HepG2 (cell line): ENCODE data around the gene MYO10. TPM values are rescaled to one million over a fixed set of nuclear protein-coding genes. Genes with fewer than 3 reads are reported as not detected.

Experiments
- BHLHE40 ChIP-seq: IDR thresholded peaks from 2 replicates; pipeline ENCODE4 v1.6.1; 2011; ENCODE audit warnings: low read length, improper control_type of control experiment
- EEA1 ChIP-seq: sonication (generic); formaldehyde crosslinking; IDR thresholded peaks from 2 replicates; pipeline ENCODE4 v1.5.1; 2020; ENCODE audit warnings: mild to moderate bottlenecking, missing genetic modification reagents, borderline replicate concordance
- IRF2 ChIP-seq: IDR thresholded peaks from 2 replicates; pipeline ENCODE4 v1.6.1; 2018; ENCODE audit warnings: missing genetic modification reagents, missing compliant biosample characterization
- PAF1 ChIP-seq: IDR thresholded peaks from 2 replicates; pipeline ENCODE4 v1.6.1; 2016; ENCODE audit warnings: missing genetic modification reagents, missing compliant biosample characterization
- RAD51 ChIP-seq: fragments of 450-650 bp; IDR thresholded peaks from 2 replicates; pipeline ENCODE4 v1.6.1; 2016; ENCODE audit warnings: borderline replicate concordance
- SCMH1 ChIP-seq: sonication (generic); formaldehyde crosslinking; IDR thresholded peaks from 2 replicates; pipeline ENCODE4 v1.9.0; 2021; ENCODE audit warnings: missing genetic modification reagents, mild to moderate bottlenecking, borderline replicate concordance
- SNRNP70 ChIP-seq: fragments of 200-400 bp; formaldehyde crosslinking; IDR thresholded peaks from 2 replicates; pipeline ENCODE4 v1.6.1; 2017; ENCODE audit warnings: mild to moderate bottlenecking, low read depth, low read length, moderate library complexity
- SOX5 ChIP-seq: IDR thresholded peaks from 2 replicates; pipeline ENCODE4 v1.6.1; 2016; ENCODE audit warnings: borderline replicate concordance
- SRSF1 ChIP-seq: fragments of 200-400 bp; formaldehyde crosslinking; optimal IDR thresholded peaks from 2 replicates; pipeline ENCODE3; 2017; ENCODE audit warnings: mild to moderate bottlenecking, low read depth, low read length, moderate library complexity
- TRAFD1 ChIP-seq: sonication (generic); formaldehyde crosslinking; IDR thresholded peaks from 2 replicates; pipeline ENCODE4 v1.5.1; 2020; ENCODE audit warnings: missing genetic modification reagents, mild to moderate bottlenecking, borderline replicate concordance
- ZNF17 ChIP-seq: sonication (generic); formaldehyde crosslinking; IDR thresholded peaks from 2 replicates; pipeline ENCODE4 v1.5.0; 2020; ENCODE audit warnings: mild to moderate bottlenecking, missing genetic modification reagents
- ZNF382 ChIP-seq: sonication (generic); formaldehyde crosslinking; IDR thresholded peaks from 2 replicates; pipeline ENCODE4 v1.5.0; 2020; ENCODE audit warnings: missing genetic modification reagents, mild to moderate bottlenecking, borderline replicate concordance
- ZNF513 ChIP-seq: sonication (generic); formaldehyde crosslinking; conservative IDR thresholded peaks from 2 replicates; pipeline ENCODE4 v1.5.0; 2020; ENCODE audit warnings: missing genetic modification reagents
- ZNF546 ChIP-seq: sonication (generic); formaldehyde crosslinking; conservative IDR thresholded peaks from 2 replicates; pipeline ENCODE4 v1.8.1; 2023; ENCODE audit warnings: mild to moderate bottlenecking, missing genetic modification reagents
- ZNF564 ChIP-seq: sonication (generic); formaldehyde crosslinking; IDR thresholded peaks from 2 replicates; pipeline ENCODE4 v1.8.1; 2023; ENCODE audit warnings: mild to moderate bottlenecking, missing genetic modification reagents
- ZNF644 ChIP-seq: IDR thresholded peaks from 2 replicates; pipeline ENCODE4 v1.6.1; 2016; ENCODE audit warnings: low read depth
- ZNF713 ChIP-seq: sonication (generic); formaldehyde crosslinking; IDR thresholded peaks from 2 replicates; pipeline ENCODE4 v1.4.0; 2020; ENCODE audit warnings: mild to moderate bottlenecking, missing genetic modification reagents
- ZNF878 ChIP-seq: sonication (generic); formaldehyde crosslinking; IDR thresholded peaks from 2 replicates; pipeline ENCODE4 v1.8.1; 2023; ENCODE audit warnings: mild to moderate bottlenecking, missing genetic modification reagents, moderate library complexity
- polyA plus RNA-seq, 8 experiments: library from polyadenylated mRNA; depleted of rRNA in 3 of 8; stranded (reverse) in 7 of 8; unstranded in 1 of 8; fragments of >200 nt; fragmentation: Illumina TruSeq in 4 of 8; extraction: Trizol in 4 of 8; gene quantifications; 2 replicates each; pipeline versions ENCODE4 v1.2.1 to v1.2.3, GENCODE V29; 2011 to 2016; ENCODE audit warnings: low read depth in 4 of 8, missing spikeins in 1 of 8, mixed read lengths in 1 of 8; ENCODE audit not compliant: insufficient read depth in 1 of 8
- total RNA-seq, 5 experiments: library from RNA; depleted of rRNA; stranded (reverse); fragments of >200 nt; fragmentation: Illumina TruSeq; extraction: Trizol; gene quantifications; 2 replicates each; pipeline ENCODE4 v1.2.3, GENCODE V29; 2016; ENCODE audit warnings: low read depth in 1 of 5
- TF ChIP-seq, protein P1 (sequence below): IDR thresholded peaks from 2 replicates; pipeline ENCODE4 v1.6.1; 2016; ENCODE audit warnings: missing genetic modification reagents, missing compliant biosample characterization
- TF ChIP-seq, protein P2 (sequence below): sonication (generic); formaldehyde crosslinking; IDR thresholded peaks from 2 replicates; pipeline ENCODE4 v1.5.1; 2020; ENCODE audit warnings: mild to moderate bottlenecking, missing genetic modification reagents, moderate library complexity
- TF ChIP-seq, protein P3 (sequence below): sonication (generic); formaldehyde crosslinking; IDR thresholded peaks from 2 replicates; pipeline ENCODE4 v1.4.0; 2020; ENCODE audit warnings: mild to moderate bottlenecking, missing genetic modification reagents

Gene MYO10
- total and polyA plus RNA-seq, 2 of the 13 experiments (the other 11 are each of a cell fraction or from before 2014, with no cell fraction given), result 4.5 to 14.0 TPM

GRCh38 chr5:16757989-16758501 lies 178.0 kb downstream of the MYO10 start (continued):
- TF ChIP-seq, protein P1, sequence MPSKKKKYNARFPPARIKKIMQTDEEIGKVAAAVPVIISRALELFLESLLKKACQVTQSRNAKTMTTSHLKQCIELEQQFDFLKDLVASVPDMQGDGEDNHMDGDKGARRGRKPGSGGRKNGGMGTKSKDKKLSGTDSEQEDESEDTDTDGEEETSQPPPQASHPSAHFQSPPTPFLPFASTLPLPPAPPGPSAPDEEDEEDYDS (CRISPR knock-in tag), result peak; percentile 48; the same call in 1 of the 2 replicates
- no peak for TF ChIP-seq PAF1 (CRISPR knock-in tag)
- TF ChIP-seq SNRNP70, result no peak
- peak; percentile 58; the same call in 1 of the 2 replicates for TF ChIP-seq SOX5
- no peak for TF ChIP-seq ZNF564
- TF ChIP-seq ZNF17 (CRISPR knock-in tag), result no peak
- no peak for TF ChIP-seq ZNF382
- no peak for TF ChIP-seq ZNF513
- peak; percentile 44; the same call in 1 of the 2 replicates for TF ChIP-seq ZNF644
- TF ChIP-seq BHLHE40, result 0 out of 2 replicates have a peak, but pooled peaks have one; percentile 7
- TF ChIP-seq ZNF878 (CRISPR knock-in tag), result peak; percentile 67; the same call in 1 of the 2 replicates
- TF ChIP-seq, protein P2, sequence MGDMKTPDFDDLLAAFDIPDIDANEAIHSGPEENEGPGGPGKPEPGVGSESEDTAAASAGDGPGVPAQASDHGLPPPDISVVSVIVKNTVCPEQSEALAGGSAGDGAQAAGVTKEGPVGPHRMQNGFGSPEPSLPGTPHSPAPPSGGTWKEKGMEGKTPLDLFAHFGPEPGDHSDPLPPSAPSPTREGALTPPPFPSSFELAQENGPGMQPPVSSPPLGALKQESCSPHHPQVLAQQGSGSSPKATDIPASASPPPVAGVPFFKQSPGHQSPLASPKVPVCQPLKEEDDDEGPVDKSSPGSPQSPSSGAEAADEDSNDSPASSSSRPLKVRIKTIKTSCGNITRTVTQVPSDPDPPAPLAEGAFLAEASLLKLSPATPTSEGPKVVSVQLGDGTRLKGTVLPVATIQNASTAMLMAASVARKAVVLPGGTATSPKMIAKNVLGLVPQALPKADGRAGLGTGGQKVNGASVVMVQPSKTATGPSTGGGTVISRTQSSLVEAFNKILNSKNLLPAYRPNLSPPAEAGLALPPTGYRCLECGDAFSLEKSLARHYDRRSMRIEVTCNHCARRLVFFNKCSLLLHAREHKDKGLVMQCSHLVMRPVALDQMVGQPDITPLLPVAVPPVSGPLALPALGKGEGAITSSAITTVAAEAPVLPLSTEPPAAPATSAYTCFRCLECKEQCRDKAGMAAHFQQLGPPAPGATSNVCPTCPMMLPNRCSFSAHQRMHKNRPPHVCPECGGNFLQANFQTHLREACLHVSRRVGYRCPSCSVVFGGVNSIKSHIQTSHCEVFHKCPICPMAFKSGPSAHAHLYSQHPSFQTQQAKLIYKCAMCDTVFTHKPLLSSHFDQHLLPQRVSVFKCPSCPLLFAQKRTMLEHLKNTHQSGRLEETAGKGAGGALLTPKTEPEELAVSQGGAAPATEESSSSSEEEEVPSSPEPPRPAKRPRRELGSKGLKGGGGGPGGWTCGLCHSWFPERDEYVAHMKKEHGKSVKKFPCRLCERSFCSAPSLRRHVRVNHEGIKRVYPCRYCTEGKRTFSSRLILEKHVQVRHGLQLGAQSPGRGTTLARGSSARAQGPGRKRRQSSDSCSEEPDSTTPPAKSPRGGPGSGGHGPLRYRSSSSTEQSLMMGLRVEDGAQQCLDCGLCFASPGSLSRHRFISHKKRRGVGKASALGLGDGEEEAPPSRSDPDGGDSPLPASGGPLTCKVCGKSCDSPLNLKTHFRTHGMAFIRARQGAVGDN (CRISPR knock-in tag), result no peak
- TF ChIP-seq, protein P3, sequence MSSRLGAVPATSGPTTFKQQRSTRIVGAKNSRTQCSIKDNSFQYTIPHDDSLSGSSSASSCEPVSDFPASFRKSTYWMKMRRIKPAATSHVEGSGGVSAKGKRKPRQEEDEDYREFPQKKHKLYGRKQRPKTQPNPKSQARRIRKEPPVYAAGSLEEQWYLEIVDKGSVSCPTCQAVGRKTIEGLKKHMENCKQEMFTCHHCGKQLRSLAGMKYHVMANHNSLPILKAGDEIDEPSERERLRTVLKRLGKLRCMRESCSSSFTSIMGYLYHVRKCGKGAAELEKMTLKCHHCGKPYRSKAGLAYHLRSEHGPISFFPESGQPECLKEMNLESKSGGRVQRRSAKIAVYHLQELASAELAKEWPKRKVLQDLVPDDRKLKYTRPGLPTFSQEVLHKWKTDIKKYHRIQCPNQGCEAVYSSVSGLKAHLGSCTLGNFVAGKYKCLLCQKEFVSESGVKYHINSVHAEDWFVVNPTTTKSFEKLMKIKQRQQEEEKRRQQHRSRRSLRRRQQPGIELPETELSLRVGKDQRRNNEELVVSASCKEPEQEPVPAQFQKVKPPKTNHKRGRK (CRISPR knock-in tag), result no peak
- TF ChIP-seq SRSF1, result no peak
- peak; percentile 60; the same call in 1 of the 2 replicates for TF ChIP-seq IRF2 (CRISPR knock-in tag)
- no peak for TF ChIP-seq ZNF713 (CRISPR knock-in tag)
- no peak for TF ChIP-seq SCMH1 (CRISPR knock-in tag)
- TF ChIP-seq EEA1 (CRISPR knock-in tag), result no peak
- no peak for TF ChIP-seq ZNF546 (CRISPR knock-in tag)
- TF ChIP-seq TRAFD1 (CRISPR knock-in tag), result no peak
- TF ChIP-seq RAD51, result no peak
